Ishikawa (cell line): ENCODE measurements around the gene FOXK1.

Source experiments
- CEBPB ChIP-seq: IDR thresholded peaks from 2 replicates; pipeline ENCODE4 v1.6.1; 2012
- CREB1 ChIP-seq: IDR thresholded peaks from 2 replicates; pipeline ENCODE4 v1.6.1; 2012; ENCODE audit warnings: low read depth
- EGR1 ChIP-seq: IDR thresholded peaks from 2 replicates; pipeline ENCODE4 v1.6.1; 2012
- EP300 ChIP-seq: IDR thresholded peaks from 2 replicates; pipeline ENCODE4 v1.6.1; 2012; ENCODE audit warnings: borderline replicate concordance
- FOXM1 ChIP-seq: IDR thresholded peaks from 2 replicates; pipeline ENCODE4 v1.6.1; 2012; ENCODE audit warnings: low read depth, borderline replicate concordance
- MAX ChIP-seq: IDR thresholded peaks from 2 replicates; pipeline ENCODE4 v1.6.1; 2012
- NFIC ChIP-seq: IDR thresholded peaks from 2 replicates; pipeline ENCODE4 v1.6.1; 2012
- RAD21 ChIP-seq: IDR thresholded peaks from 2 replicates; pipeline ENCODE4 v1.6.1; 2012; ENCODE audit warnings: low read depth
- REST ChIP-seq: IDR thresholded peaks from 2 replicates; pipeline ENCODE4 v1.6.1; 2012; ENCODE audit warnings: low read depth, mild to moderate bottlenecking
- TAF1 ChIP-seq: IDR thresholded peaks from 2 replicates; pipeline ENCODE4 v1.6.1; 2012; ENCODE audit warnings: low read depth, mild to moderate bottlenecking
- TCF12 ChIP-seq: IDR thresholded peaks from 2 replicates; pipeline ENCODE4 v1.6.1; 2012; ENCODE audit warnings: low read depth
- TEAD4 ChIP-seq: IDR thresholded peaks from 2 replicates; pipeline ENCODE4 v1.6.1; 2012
- USF1 ChIP-seq: IDR thresholded peaks from 2 replicates; pipeline ENCODE4 v1.6.1; 2012
- YY1 ChIP-seq: IDR thresholded peaks from 2 replicates; pipeline ENCODE4 v1.6.1; 2012; ENCODE audit warnings: low read depth
- ZBTB7A ChIP-seq: IDR thresholded peaks from 2 replicates; pipeline ENCODE4 v1.6.1; 2012; ENCODE audit warnings: low read depth

The FOXK1 gene

GRCh38 chr7:4808026-4808425, 125.9 kb downstream of the FOXK1 start:
- TF ChIP-seq MAX (no peak), TEAD4 (no peak), YY1 (no peak), FOXM1 (no peak)

GRCh38 chr7:4808565-4808964, 126.5 kb downstream of the FOXK1 start:
- TF ChIP-seq EGR1, result no peak
- TF ChIP-seq CEBPB, result no peak
- no peak for TF ChIP-seq TCF12
- no peak for TF ChIP-seq CREB1
- TF ChIP-seq FOXM1, result no peak
- TF ChIP-seq NFIC, result no peak
- TF ChIP-seq ZBTB7A, result no peak
- no peak for TF ChIP-seq RAD21
- TF ChIP-seq REST, result no peak
- TF ChIP-seq YY1, result no peak
- no peak for TF ChIP-seq EP300
- no peak for TF ChIP-seq MAX

- TF ChIP-seq TCF12, result no peak
- no peak for TF ChIP-seq YY1
- no peak for TF ChIP-seq NFIC
- TF ChIP-seq EGR1, result no peak
- no peak for TF ChIP-seq CEBPB
- TF ChIP-seq RAD21, result no peak
- TF ChIP-seq CREB1, result no peak
- TF ChIP-seq FOXM1, result no peak
- TF ChIP-seq TEAD4, result no peak
These were observed 127.0 kb downstream of the FOXK1 start for GRCh38 chr7:4809091-4809591.

GRCh38 chr7:4809666-4810065, 127.6 kb downstream of the FOXK1 start:
- TF ChIP-seq NFIC, result no peak
- TF ChIP-seq RAD21, result no peak
- TF ChIP-seq CEBPB, result no peak
- TF ChIP-seq MAX, result no peak
- TF ChIP-seq EP300, result no peak
- TF ChIP-seq USF1, result no peak
- TF ChIP-seq YY1, result no peak
- no peak for TF ChIP-seq FOXM1
- no peak for TF ChIP-seq TAF1
- no peak for TF ChIP-seq EGR1
- TF ChIP-seq CREB1, result no peak
- TF ChIP-seq ZBTB7A, result no peak
- no peak for TF ChIP-seq TEAD4
- no peak for TF ChIP-seq REST
- no peak for TF ChIP-seq TCF12

GRCh38 chr7:4814433-4814832, 132.3 kb downstream of the FOXK1 start:
- no peak for TF ChIP-seq EGR1
- TF ChIP-seq TAF1, result no peak
- no peak for TF ChIP-seq USF1
- no peak for TF ChIP-seq MAX
- TF ChIP-seq TEAD4, result no peak
- no peak for TF ChIP-seq TCF12

- no peak for TF ChIP-seq FOXM1
- TF ChIP-seq REST, result no peak
- TF ChIP-seq TCF12, result no peak
- TF ChIP-seq EGR1, result no peak
- TF ChIP-seq RAD21, result no peak
- TF ChIP-seq MAX, result no peak
These were observed 133.0 kb downstream of the FOXK1 start for GRCh38 chr7:4815121-4815520.
